ENCODE measurements around the gene PRDM15. TPM values are rescaled to one million over a fixed set of nuclear protein-coding genes. Genes with fewer than 3 reads are reported as not detected.

PRDM15 gene
- total RNA-seq, 1 donor from 2014 or later, result 16.2 TPM

GRCh38 chr21:41750532-41751151 is 128.5 kb downstream of the PRDM15 start:
- no peaks in the 10 kb centered on the region for H3K27me3 Mint-ChIP-seq
- peaks cover 26% of the 10 kb centered on the region for H3K36me3 Mint-ChIP-seq (ENCODE audit: insufficient read depth)
- no peak overlapping the region for H3K4me3 Mint-ChIP-seq (ENCODE audit: low read depth)
- TF ChIP-seq CTCF (IDR thresholded peaks at IDR 0.05; ENCODE audit: unreplicated experiment), result no peak
- no peak for DNase-seq (ENCODE audit: low spot score, unreplicated experiment)
- H3K27ac Mint-ChIP-seq, result peak overlapping the region; percentile 44
- H3K4me1 Mint-ChIP-seq (ENCODE audit: low read depth), result peaks cover 31% of the 10 kb centered on the region
- H3K9me3 Mint-ChIP-seq (ENCODE audit: low read depth), result no peaks in the 10 kb centered on the region

- peaks cover 31% of the 10 kb centered on the region for H3K4me1 Mint-ChIP-seq (ENCODE audit: low read depth)
- H3K27me3 Mint-ChIP-seq, result no peaks in the 10 kb centered on the region
- DNase-seq (ENCODE audit: low spot score, unreplicated experiment), result no peak
- H3K9me3 Mint-ChIP-seq (ENCODE audit: low read depth), result no peaks in the 10 kb centered on the region
- no peak for TF ChIP-seq CTCF (IDR thresholded peaks at IDR 0.05; ENCODE audit: unreplicated experiment)
- H3K36me3 Mint-ChIP-seq (ENCODE audit: insufficient read depth), result peaks cover 29% of the 10 kb centered on the region
- no peak overlapping the region for H3K4me3 Mint-ChIP-seq (ENCODE audit: low read depth)
- H3K27ac Mint-ChIP-seq, result peak overlapping the region; percentile 44
These were observed 129.1 kb downstream of the PRDM15 start for GRCh38 chr21:41750051-41750450.

- TF ChIP-seq CTCF (IDR thresholded peaks at IDR 0.05; ENCODE audit: unreplicated experiment), result no peak
- peaks cover 31% of the 10 kb centered on the region for H3K4me1 Mint-ChIP-seq (ENCODE audit: low read depth)
- H3K27ac Mint-ChIP-seq, result no peak overlapping the region
- no peak overlapping the region for H3K4me3 Mint-ChIP-seq (ENCODE audit: low read depth)
- no peaks in the 10 kb centered on the region for H3K9me3 Mint-ChIP-seq (ENCODE audit: low read depth)
- H3K36me3 Mint-ChIP-seq (ENCODE audit: insufficient read depth), result peaks cover 34% of the 10 kb centered on the region
- no peak for DNase-seq (ENCODE audit: low spot score, unreplicated experiment)
- H3K27me3 Mint-ChIP-seq, result no peaks in the 10 kb centered on the region
These were observed 129.9 kb downstream of the PRDM15 start for GRCh38 chr21:41749286-41749685.

Other genes starting within 250 kb of the PRDM15 start
- 28.9 and 30.1 TPM in 2 replicates for gene RIPK4, start 112.3 kb downstream of the PRDM15 start, total RNA-seq
- 24.8 and 26.3 TPM in 2 replicates for gene C2CD2, start 74.7 kb upstream of the PRDM15 start, total RNA-seq
- gene ZBTB21, start 131.0 kb upstream of the PRDM15 start, total RNA-seq, result 15.7 and 18.6 TPM in 2 replicates
- 0.19 TPM in 1 of 2 replicates, not detected in the other for gene UMODL1, start 192.0 kb upstream of the PRDM15 start, total RNA-seq

Measured in progenitor cell of endocrine pancreas (in vitro differentiated cells).